ENCODE results near the gene KLF15. TPM values are rescaled to one million over a fixed set of nuclear protein-coding genes. Genes with fewer than 3 reads are reported as not detected.

Gene KLF15
- total and polyA plus RNA-seq, 9 of the 15 experiments (the other 6 are each of a cell fraction or from before 2014, with no cell fraction given), result 0.08 to 4.8 (median 1.2) TPM

- CTCF ChIA-PET (ENCODE audit: low intra/inter-chr PET ratio), result no interaction called here
- Histone ChIP-seq H3K9me3 (replicated peaks; ENCODE audit: control insufficient read depth, insufficient read depth, low read depth, low read length) (no peaks in the 10 kb centered on the region), H3K36me3 (ENCODE audit: control insufficient read depth, insufficient read depth, low read length) (no peaks in the 10 kb centered on the region), H3K79me2 (ENCODE audit: control insufficient read depth, insufficient read depth, low read length) (no peaks in the 10 kb centered on the region), H3K4me1 (replicated peaks in 1 of 2; ENCODE audit: control insufficient read depth in 2 of 2, insufficient read depth in 2 of 2, low read length in 2 of 2) (no peaks in the 10 kb centered on the region), H3K4me2 (ENCODE audit: insufficient read depth, low read length) (no peak overlapping the region), H3K9ac (ENCODE audit: insufficient read depth in 1 of 2, low read depth in 2 of 2, low read length in 2 of 2) (no peak overlapping the region), H3K27me3 (ENCODE audit: control insufficient read depth in 2 of 2, insufficient read depth in 2 of 2, low read length in 2 of 2) (peaks cover 0 to 14% of the 10 kb centered on the region in 2 experiments; a peak in 2 of 5 replicates), H3K4me3 (no peak overlapping the region), H3K27ac (ENCODE audit: extremely low read depth, low read depth, low read length) (no peak overlapping the region), H2AFZ (ENCODE audit: low read depth, low read length) (no peak overlapping the region), H3K9me1 (ENCODE audit: control insufficient read depth, insufficient read depth, low read length) (no peaks in the 10 kb centered on the region), H4K20me1 (replicated peaks; ENCODE audit: control insufficient read depth, insufficient read depth, low read length) (no peaks in the 10 kb centered on the region)
- BruUV-seq (replicated peaks), result no TSS peak
- POLR2A ChIA-PET, result no interaction called here
- DNase-seq (ENCODE audit: extremely low read depth in 1 of 4, low spot score in 3 of 4), result no peak
- 0% methylated on average over 2 of the region's 2 CpGs for WGBS (ENCODE audit: insufficient coverage, low coverage, missing lambda C conversion rate)
- no peak for TF ChIP-seq UBTF (IDR thresholded peaks at IDR 0.05; ENCODE audit: borderline replicate concordance in 1 of 2, low read depth in 2 of 2, low read length in 2 of 2)
- no peak for TF ChIP-seq ZFPM2 (CRISPR knock-in tag; IDR thresholded peaks at IDR 0.05)
- TF ChIP-seq USF2 (CRISPR knock-in tag; IDR thresholded peaks at IDR 0.05), result no peak
- TF ChIP-seq ZNF695 (CRISPR knock-in tag; IDR thresholded peaks at IDR 0.05), result no peak
- TF ChIP-seq ZEB2 (IDR thresholded peaks at IDR 0.05), result no peak
- no peak for TF ChIP-seq ESRRA (IDR thresholded peaks at IDR 0.05; ENCODE audit: borderline replicate concordance, low read depth)
- no peak for FAIRE-seq
- intact Hi-C loops (cut with micrococcal nuclease) (no loop called here), in situ Hi-C loops (cut with MboI) (loop anchor here (25.0 kb wide), 1 partner anchor 245 kb away; no protein-coding TSS in a partner anchor)
- no peak for ATAC-seq
These were observed 24.8 kb upstream of the KLF15 start for GRCh38 chr3:126381966-126382365.
